Peyer's patch (tissue), 4 donors: ENCODE results near the gene MICALL1.

ENCODE experiments used
- POLR2A ChIP-seq, 2 donors: fragments of 450-650 bp; IDR thresholded peaks; one replicate each; pipeline ENCODE4 v1.5.1; 2017; ENCODE audit warnings: antibody characterized with exemption in 2 of 2, mild to moderate bottlenecking in 2 of 2, moderate library complexity in 2 of 2
- TF ChIP-seq, protein P1 (sequence below), 6 experiments: fragments of 450-650 bp in 4 of 6; fragments of 200-600 bp in 2 of 6; sonication (generic) in 1 of 6; IDR thresholded peaks; one replicate each; pipeline ENCODE4 v1.5.1; 2017 to 2019; ENCODE audit warnings: antibody characterized with exemption in 6 of 6, mild to moderate bottlenecking in 3 of 6, moderate library complexity in 1 of 6

DNA sequence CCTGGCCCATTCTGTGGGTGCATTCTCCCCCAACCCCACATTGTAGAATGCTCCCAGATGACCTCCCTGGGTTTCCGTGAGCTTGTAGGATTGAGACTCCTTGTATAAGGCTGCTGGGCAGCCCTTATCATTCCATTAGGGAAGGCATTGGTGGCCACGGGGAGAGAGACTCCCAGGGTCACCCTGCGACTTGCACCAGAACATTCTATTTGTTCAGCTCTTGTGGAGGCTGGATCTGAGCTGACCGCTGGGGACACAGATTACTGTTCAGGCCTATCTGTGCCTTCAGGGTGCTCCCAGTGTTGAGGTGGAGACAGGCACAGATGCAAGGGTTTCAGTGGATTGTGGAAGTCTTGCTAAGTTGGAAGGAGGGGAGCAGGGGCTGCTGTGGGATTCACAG is 17.8 kb downstream of the MICALL1 start:
- TF ChIP-seq, protein P1, sequence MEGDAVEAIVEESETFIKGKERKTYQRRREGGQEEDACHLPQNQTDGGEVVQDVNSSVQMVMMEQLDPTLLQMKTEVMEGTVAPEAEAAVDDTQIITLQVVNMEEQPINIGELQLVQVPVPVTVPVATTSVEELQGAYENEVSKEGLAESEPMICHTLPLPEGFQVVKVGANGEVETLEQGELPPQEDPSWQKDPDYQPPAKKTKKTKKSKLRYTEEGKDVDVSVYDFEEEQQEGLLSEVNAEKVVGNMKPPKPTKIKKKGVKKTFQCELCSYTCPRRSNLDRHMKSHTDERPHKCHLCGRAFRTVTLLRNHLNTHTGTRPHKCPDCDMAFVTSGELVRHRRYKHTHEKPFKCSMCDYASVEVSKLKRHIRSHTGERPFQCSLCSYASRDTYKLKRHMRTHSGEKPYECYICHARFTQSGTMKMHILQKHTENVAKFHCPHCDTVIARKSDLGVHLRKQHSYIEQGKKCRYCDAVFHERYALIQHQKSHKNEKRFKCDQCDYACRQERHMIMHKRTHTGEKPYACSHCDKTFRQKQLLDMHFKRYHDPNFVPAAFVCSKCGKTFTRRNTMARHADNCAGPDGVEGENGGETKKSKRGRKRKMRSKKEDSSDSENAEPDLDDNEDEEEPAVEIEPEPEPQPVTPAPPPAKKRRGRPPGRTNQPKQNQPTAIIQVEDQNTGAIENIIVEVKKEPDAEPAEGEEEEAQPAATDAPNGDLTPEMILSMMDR (IDR thresholded peaks at IDR 0.05) = no peak
- no peak for TF ChIP-seq POLR2A (IDR thresholded peaks at IDR 0.05)
